Measurements from ENCODE around the gene CD47.

Gene CD47

DNA sequence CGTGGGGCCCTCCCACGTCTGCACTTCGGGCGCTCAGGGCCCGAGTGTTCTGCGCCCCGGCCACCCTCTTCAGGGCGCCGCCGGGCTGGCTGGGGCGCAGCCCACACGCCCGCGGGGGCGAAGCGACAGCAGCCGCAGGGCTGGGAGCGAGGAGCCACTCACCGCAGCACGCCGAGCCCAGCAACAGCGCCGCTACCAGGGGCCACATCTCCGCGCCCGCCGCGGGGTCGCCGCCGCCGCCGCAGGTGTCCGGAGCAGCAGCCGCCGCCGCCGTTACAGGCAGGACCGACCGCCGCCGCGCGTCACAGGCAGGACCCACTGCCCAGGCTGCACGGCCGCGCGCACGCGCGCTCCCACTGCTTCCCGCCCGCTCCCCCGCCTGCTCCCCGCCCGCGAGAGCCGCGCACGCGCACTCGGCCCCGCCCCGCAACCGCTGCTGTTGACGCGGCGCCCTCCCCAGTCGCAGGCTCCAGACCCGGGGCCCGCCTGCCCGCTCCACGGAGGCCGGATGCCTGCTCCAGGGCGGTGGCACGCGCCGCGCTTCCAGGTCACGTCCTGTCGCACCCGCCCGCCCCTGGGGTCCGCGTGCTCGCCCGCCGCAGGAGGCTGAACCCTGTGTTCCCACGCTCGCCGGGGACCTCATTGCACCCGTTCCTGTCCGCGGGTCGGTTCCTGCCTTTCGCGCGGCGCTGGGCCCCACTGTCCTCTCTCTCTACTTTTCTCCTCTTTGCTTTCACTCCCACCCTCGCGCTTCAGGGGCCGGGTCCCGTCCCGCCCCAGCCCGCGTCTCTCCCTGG, at the start of gene CD47:
CD47 (minus strand) TSS at position 331 of the 797 bp plus-strand sequence; CDS start at position 208, 123 bp downstream.
- peak; percentile 93 for DNase-seq

DNA sequence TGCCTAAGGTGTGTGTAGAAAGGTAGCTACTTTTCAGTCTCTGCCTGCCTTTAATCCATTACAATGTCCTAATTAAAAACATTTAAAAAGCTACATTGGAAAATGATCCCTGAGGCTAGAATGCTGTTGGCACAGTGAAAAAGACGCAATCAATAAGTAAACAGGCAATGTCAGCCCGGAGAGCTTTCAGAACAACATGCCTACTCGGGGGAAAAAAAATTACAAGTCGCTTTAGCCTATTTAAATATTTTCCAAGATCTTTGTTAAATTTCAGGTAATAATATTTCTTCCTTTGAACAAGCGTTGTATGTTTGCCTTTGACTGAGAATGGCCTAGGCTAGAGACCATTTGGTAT, 46.6 kb upstream of the CD47 start:
- DNase-seq = no peak

DNA sequence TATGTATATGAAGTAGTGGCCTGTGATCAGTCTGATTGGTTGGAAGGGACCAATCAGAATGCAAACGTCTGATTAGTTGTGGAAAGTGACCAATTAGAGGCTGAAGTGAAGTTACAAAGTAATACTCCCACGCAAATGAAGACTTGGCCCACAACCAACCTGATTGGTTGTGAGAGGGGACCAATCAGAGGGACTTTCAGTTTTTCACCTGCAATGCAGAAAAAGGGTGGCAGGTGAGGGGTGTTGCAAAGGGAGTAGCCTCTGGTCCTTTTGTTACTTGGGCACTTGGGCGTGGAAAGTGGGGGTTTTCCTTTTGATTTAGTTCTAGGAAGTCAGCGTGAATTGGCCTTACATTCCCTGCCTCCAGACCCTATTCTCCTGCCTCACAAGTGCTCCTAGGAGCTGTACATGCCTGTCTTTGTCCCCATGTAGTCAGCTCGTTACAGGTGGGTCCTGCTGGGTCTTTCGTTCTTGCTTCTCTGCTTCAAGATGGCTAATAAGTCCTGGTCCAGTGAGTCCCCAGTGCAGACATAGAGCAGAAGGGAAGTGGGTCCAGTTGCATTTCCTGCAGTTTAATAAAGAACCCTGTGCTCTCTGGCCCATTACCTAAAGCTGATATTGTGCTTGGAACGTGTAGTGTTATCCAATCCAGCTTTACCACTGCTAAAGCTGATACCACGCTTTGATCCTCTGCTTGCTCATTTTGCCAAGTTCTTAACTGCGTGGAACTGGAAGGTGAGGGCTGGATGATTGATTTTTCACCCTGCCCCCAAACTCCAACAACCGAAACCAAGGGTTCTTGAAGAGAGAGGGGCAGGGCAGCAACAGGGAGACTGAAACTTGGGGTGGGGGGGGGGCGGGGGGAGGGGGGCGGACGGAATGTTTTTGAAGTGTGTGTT, 46.0 kb upstream of the CD47 start:
- DNase-seq = no peak

GRCh38 chr3:108134555-108134880, 43.7 kb upstream of the CD47 start:
- no peak for DNase-seq

GRCh38 chr3:108133858-108134554, 43.2 kb upstream of the CD47 start:
- DNase-seq = no peak

DNA sequence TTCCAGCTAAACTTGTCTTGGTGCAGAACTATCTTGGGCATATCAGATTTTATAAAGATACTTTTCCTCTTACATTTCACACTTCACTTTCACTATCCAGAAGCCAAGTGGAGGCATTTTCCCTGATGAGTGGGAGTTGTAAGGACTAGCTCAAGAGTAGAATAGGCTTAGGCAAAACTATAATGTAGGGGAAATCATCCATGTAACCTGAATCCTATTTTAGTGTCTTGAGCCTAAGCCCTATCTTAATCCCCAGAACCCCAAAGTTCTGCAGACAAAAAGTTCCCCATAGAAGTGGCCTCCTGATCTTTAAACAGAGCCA, 42.2 kb upstream of the CD47 start:
- DNase-seq = no peak

- DNase-seq = no peak
Observed at GRCh38 chr3:108131475-108132134, 40.8 kb upstream of the CD47 start.

DNA sequence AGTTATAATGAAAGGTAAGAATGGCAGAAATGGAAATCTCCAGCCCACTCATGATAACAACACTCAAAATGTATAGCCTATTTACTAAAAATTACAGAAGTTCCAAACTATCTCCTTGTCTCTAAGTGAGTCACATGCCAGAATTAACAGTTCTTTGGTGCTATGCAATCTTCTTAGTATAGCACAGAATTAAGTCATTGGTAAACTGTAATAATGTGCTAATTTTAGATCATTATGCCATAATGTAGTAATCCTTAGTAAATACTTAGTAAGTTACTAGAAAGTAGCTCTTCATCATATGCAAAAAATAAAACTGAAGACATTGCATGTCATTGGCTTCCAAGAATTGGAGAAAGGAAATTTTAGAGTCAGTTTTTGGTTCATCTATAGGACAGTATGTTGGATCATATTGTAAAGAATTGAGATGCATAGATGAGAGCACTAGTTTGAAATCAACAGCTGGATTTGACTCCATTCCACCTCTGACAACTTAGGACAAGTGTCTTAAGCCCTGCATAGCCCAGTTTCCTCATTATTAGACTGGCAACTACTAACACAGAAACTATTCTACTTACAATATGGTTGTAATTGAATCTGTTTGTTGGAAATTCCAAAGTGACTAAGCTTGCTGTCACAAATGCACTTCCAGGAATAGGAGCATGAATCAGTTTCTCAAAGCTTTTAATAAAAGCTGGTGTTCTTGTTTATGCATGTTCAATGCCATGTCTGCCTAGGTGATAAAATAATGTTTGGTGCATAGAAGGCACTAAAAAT, 40.1 kb upstream of the CD47 start:
- no peak for DNase-seq

DNA sequence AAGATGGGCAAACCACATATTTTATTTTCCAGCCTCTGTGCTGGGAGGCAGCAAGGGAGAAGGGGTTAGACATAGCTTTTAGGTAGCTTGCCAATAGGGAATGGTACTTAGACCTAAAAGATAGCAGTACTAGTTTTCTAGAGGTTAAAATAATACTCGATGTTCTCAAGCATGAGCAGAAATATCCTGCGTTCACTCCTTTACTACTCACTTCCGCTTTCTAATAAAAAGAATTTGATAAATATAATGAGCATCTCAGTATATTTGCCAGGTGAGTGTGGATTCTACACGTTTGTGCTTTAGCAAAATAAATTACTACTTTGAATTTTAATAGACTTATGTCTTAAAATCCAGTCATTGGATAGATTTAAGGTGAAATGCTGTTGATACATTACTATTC, 39.4 kb upstream of the CD47 start:
- DNase-seq = no peak

GRCh38 chr3:108127301-108127988, 36.6 kb upstream of the CD47 start:
- DNase-seq = no peak

DNA sequence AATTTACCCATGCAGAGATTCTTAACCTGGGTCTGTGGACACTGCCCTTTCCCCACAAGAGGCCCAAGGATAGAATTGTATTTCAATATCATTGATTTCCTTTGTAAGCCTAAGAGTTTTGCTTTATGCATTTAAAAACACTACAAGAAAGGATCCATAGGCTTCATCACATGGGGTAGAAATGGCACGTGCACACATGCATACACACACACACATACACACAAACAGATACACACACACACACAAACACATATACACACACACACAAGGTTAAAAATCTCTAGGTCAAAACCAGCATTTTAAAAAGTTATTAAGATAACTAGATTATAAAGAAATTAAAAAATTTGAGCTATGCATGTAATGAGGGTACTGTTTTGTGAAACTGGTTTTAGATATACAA, 35.5 kb upstream of the CD47 start:
- DNase-seq = no peak

DNA sequence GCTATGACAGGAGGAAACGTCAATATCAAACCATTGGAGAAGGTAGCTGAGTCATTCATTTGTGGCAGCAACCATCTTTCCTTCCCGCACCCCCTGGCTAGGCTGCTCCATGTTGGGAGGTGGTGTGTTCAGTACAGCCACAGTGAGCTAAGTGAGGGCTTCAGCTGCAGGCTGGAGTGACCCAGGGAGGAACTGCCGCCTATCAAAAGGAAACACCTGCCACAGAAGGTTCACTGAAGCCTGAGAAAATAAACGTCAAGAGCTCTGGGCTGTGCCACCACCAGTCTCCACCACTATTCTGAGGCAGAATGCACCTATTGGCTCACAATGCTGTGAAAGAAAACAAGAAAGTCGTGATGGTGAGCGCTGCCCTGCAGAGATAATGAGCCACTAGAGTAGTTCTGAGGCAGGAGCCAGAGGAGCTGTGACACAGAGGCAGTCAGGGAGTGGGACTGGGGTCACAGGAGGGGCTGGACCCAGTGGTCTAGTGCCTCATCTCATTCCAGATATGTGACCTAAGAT, 34.8 kb upstream of the CD47 start:
- no peak for DNase-seq

GRCh38 chr3:108125153-108125543, 34.3 kb upstream of the CD47 start:
- no peak for DNase-seq

- no peak for DNase-seq
Observed at GRCh38 chr3:108124337-108125152, 33.7 kb upstream of the CD47 start.

DNA sequence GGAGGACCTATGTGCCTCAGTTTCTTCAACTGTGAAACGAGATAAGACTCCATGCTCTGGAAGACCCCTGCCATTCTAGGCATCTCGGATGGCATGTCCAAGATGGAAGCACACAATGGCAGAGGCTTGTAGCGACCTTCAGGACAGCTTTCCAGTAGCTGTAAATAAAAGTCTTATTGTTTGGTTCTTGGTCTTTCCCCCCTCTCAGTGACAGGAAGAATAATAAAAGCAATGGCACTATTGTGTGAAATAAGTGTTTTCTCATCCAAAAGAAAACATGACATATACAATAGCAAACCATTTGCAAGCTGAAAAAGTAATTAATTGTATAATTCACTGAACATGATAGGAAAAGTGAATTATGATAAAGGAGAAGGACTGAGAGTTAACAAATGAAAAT, 32.5 kb upstream of the CD47 start:
- DNase-seq = no peak

DNA sequence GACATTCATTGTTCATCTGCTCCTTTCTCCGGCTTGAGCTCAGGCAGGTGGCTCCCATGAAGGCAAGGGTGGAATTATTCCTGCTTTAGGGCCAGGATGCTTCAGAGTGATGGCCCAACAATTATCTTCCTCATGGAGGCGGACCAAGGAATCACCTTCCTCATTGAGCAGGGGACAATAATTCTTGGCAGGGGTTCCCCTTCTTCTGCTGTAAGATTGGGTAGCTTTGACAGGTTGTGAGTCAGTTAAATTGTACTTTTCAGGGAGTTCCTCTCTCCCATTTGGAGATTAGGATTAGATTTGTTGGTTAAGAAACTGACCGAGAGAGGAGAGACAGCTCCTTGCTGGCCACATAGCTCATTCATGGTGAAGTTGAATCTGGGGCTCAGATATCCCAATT, 31.4 kb upstream of the CD47 start:
- no peak for DNase-seq

DNA sequence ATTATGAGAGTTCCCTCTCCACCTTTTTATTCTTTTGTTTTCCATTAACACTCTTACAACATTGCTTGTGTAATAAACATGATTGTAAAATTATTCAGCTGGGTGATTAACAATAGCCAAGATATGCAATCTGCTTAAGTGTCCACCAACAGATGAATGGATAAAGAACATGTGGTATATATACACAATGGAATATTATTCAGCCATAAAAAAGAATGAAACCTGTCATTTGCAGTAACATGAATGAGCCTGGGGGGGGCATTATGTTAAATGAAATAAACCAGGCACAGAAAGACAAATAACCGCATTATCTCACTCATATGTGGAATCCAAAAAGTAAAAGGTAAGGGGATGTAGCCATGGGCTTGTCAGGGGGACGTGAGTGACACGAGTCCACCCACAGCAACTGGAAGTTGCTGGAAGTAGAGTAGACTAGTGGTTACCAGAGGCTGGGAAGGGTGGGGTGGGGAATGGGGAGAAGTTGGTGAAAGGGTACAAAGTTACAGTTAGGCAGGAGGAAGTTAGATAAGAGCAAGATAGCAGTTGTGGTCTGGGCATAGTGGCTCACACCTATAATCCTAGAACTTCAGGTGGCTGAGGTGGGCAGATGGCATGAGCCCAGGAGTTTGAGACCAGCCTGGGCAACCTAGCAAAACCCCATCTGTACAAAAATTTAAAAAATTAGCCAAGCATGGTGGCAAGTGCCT, 28.7 kb upstream of the CD47 start:
- no peak for DNase-seq

DNA sequence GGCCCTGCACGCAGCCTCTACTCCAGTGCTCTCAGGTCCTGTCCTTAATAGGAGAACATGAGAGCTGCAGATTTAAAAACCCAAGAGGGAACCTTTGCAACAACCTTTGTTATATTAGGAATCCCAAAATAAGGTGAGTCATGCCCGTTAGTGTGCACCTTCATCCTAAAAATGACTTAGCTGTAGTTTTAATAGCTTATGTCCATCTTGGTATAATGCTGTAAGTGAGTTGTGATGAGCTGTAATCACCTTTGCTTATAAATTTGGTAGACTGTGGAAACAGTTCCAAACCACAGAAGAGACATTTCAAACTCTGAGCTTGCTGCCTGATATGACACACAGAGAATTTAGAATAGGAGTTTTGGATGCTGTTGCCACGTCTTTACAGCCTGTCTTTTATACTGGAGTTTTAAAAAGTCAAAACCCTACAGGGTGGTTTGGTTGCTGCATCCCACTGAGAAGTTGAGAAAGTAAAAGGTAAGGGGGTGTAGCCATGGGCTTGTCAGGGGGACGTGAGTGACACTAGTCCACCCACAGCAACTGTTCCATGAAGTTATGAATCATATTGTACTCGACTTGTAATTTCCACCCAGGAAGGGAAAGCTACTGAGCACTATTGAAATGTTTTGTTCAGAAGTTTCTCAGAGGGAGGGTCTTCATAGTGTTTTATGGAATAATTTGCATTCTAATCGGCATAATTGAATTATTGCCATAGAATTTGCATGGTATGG, 27.4 kb upstream of the CD47 start:
- DNase-seq = no peak

GRCh38 chr3:108117241-108117775, 26.5 kb upstream of the CD47 start:
- no peak for DNase-seq

All from NK-92 treated with Interleukin-12 subunit alpha and Interleukin-12 subunit beta, amount 100 ng/mL, for 24 hours (cell line).